Stomach (tissue), 4 donors: Measurements from ENCODE around the gene UNC5A.

Source experiments
- CTCF ChIP-seq, 7 experiments: fragments of 450-650 bp in 4 of 7; fragments of 200-600 bp in 3 of 7; sonication (generic) in 3 of 7; IDR thresholded peaks; one replicate each; pipeline ENCODE4 v1.5.1; 2016 to 2019; ENCODE audit warnings: antibody characterized with exemption in 7 of 7, control low read depth in 2 of 7, mild to moderate bottlenecking in 1 of 7
- POLR2AphosphoS5 ChIP-seq, 3 donors: sonication (generic); formaldehyde crosslinking; IDR thresholded peaks; one replicate each; pipeline ENCODE4 v1.6.1; 2016; ENCODE audit warnings: antibody characterized with exemption in 3 of 3

- TF ChIP-seq CTCF (IDR thresholded peaks at IDR 0.05), result no peak
- no peak for TF ChIP-seq POLR2AphosphoS5 (IDR thresholded peaks at IDR 0.05)
These were observed 82.3 kb downstream of the UNC5A start for GRCh38 chr5:176892663-176893062.
